ENCODE data around the gene HAAO. TPM values are rescaled to one million over a fixed set of nuclear protein-coding genes. Genes with fewer than 3 reads are reported as not detected.

The HAAO gene
- total and polyA plus RNA-seq, 2 donors (not counting 1 experiment from before 2014, with no cell fraction given): 6.4 to 17.6 TPM

DNA sequence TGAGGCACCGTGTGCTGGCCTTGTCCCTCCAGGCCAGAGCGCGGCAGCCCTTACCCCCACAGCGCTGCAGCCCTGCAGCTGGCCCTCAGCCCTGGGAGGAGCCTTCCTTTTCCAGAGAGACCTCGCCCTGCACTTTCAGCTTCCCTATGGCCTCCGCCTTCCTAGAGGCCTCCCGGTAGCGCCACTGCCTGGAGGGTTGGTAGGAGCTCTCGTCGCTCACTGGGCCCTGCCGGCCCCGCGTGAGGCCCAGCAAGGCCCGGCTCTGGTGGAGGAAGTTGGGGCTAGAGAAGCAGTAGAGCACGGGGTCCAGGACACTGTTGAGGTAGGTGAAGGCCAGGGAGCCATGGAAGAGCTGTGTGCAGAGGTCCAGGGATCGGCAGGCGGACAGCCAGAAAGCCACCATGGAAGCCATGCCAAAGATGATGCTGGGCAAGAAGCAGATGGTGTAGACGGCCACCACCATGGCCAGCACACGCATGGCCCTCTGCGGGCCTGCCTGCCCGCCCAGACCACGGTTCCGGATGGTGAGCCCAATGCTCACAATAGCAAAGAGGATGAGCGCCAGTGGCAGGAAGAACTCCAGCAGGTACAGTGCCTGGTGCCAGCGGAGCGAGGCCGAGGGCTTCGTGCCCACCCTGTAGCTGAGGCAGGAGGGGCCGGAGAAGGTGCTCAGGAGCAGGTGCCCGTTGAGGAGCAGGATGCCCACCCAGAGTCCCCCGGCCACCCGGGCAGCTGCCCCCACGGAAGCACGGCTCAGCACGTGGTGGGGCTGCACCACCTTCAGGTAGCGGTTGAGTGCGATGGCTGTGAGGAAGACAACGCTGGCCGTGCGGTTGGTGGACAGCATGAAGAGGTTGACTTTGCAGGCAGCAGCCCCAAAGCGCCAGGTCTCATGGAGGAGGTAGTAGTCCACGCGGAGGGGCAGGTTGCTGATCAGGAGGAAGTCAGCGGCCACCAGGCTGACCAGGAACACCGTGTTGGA lies 29.3 kb downstream of the HAAO start:
- intact Hi-C loops (cut with micrococcal nuclease): no loop called here
- no peaks in the 10 kb centered on the region for H3K9me3 Mint-ChIP-seq (ENCODE audit: insufficient read depth)

DNA sequence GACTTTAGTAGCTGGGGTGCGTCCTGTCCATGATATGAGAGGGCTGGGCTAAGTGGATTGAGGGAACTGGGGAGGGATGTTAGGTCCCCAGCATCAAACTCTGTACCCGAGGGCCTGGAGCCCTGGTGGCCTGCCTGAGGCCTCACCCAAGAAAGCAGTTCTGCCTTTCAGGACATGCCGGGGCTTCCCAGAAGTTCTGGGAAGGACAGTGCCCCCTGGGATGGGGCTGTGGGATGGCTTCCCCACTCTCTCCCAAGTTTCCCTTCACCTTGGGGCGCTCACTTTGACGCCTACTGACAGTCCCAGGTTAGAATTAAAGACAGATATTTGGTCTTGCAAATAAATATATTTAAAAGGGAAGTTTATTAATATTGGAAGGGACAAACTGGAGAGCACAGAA lies 30.2 kb downstream of the HAAO start:
- no peaks in the 10 kb centered on the region for H3K27me3 ChIP-seq (replicated peaks in 1 of 4; ENCODE audit: control extremely low read depth in 1 of 4, control insufficient read depth in 3 of 4, insufficient read depth in 4 of 4, low read length in 3 of 4)
- no peak overlapping the region for H3K4me2 ChIP-seq (replicated peaks; ENCODE audit: low read depth, low read length, poor library complexity, severe bottlenecking)
- no peaks in the 10 kb centered on the region for H3K9me3 ChIP-seq (ENCODE audit: control extremely low read depth in 1 of 3, control insufficient read depth in 2 of 3, insufficient read depth in 1 of 3, low read length in 2 of 3)
- DNase-seq: no peak
- Mint-ChIP-seq H3K27ac (no peak overlapping the region), H3K27me3 (no peaks in the 10 kb centered on the region), H3K4me1 (no peaks in the 10 kb centered on the region), H3K4me3 (no peak overlapping the region), H3K9me3 (ENCODE audit: insufficient read depth) (no peaks in the 10 kb centered on the region)
- ATAC-seq (ENCODE audit: low read depth): no peak
- H3K36me3 ChIP-seq (replicated peaks in 1 of 2; ENCODE audit: control extremely low read depth in 1 of 2, control insufficient read depth in 1 of 2, extremely low read depth in 1 of 2, insufficient read depth in 2 of 2, low read length in 1 of 2): no peaks in the 10 kb centered on the region
- H2AFZ ChIP-seq (ENCODE audit: insufficient read depth, low read depth, low read length, poor library complexity, severe bottlenecking): no peak overlapping the region
- H3K9ac ChIP-seq (ENCODE audit: low read length): no peak overlapping the region
- no peaks in the 10 kb centered on the region for H3K4me1 ChIP-seq (ENCODE audit: control insufficient read depth in 2 of 2, insufficient read depth in 2 of 2, low read length in 2 of 2)
- intact Hi-C loops (cut with micrococcal nuclease): no loop called here
- POLR2A ChIA-PET: no interaction called here
- CTCF ChIA-PET: no interaction called here
- H3K27ac ChIP-seq (ENCODE audit: low read length in 2 of 2): no peak overlapping the region
- H3K4me3 ChIP-seq (ENCODE audit: control extremely low read depth in 1 of 5, extremely low read depth in 1 of 5, insufficient read depth in 1 of 5, low read depth in 2 of 5, low read length in 4 of 5): no peak overlapping the region
- no peaks in the 10 kb centered on the region for H3K79me2 ChIP-seq (ENCODE audit: control insufficient read depth, insufficient read depth, low read length)
- 100% methylated on average over 1 of the region's 5 CpGs for WGBS (ENCODE audit: insufficient coverage)
- H4K20me1 ChIP-seq (ENCODE audit: control insufficient read depth, insufficient read depth, low read length, poor library complexity, severe bottlenecking): no peaks in the 10 kb centered on the region
- TF ChIP-seq EZH2 (IDR thresholded peaks at IDR 0.05; ENCODE audit: borderline replicate concordance, insufficient read depth, low read depth, low read length, poor library complexity, severe bottlenecking): no peak
- TF ChIP-seq, protein P1, sequence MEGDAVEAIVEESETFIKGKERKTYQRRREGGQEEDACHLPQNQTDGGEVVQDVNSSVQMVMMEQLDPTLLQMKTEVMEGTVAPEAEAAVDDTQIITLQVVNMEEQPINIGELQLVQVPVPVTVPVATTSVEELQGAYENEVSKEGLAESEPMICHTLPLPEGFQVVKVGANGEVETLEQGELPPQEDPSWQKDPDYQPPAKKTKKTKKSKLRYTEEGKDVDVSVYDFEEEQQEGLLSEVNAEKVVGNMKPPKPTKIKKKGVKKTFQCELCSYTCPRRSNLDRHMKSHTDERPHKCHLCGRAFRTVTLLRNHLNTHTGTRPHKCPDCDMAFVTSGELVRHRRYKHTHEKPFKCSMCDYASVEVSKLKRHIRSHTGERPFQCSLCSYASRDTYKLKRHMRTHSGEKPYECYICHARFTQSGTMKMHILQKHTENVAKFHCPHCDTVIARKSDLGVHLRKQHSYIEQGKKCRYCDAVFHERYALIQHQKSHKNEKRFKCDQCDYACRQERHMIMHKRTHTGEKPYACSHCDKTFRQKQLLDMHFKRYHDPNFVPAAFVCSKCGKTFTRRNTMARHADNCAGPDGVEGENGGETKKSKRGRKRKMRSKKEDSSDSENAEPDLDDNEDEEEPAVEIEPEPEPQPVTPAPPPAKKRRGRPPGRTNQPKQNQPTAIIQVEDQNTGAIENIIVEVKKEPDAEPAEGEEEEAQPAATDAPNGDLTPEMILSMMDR (IDR thresholded peaks at IDR 0.05): no peak

More for the DNA sequence above, 29.3 kb downstream of the HAAO start:
- Histone ChIP-seq H3K9ac (ENCODE audit: low read length) (no peak overlapping the region), H2AFZ (ENCODE audit: insufficient read depth, low read depth, low read length, poor library complexity, severe bottlenecking) (no peak overlapping the region), H3K9me3 (ENCODE audit: control extremely low read depth in 1 of 3, control insufficient read depth in 2 of 3, insufficient read depth in 1 of 3, low read length in 2 of 3) (no peaks in the 10 kb centered on the region), H3K4me1 (ENCODE audit: control insufficient read depth in 2 of 2, insufficient read depth in 2 of 2, low read length in 2 of 2) (no peaks in the 10 kb centered on the region), H3K36me3 (replicated peaks in 1 of 2; ENCODE audit: control extremely low read depth in 1 of 2, control insufficient read depth in 1 of 2, extremely low read depth in 1 of 2, insufficient read depth in 2 of 2, low read length in 1 of 2) (no peaks in the 10 kb centered on the region), H3K79me2 (ENCODE audit: control insufficient read depth, insufficient read depth, low read length) (no peaks in the 10 kb centered on the region), H3K4me3 (ENCODE audit: control extremely low read depth in 1 of 5, extremely low read depth in 1 of 5, insufficient read depth in 1 of 5, low read depth in 2 of 5, low read length in 4 of 5) (no peak overlapping the region), H3K27ac (ENCODE audit: low read length in 2 of 2) (no peak overlapping the region), H4K20me1 (ENCODE audit: control insufficient read depth, insufficient read depth, low read length, poor library complexity, severe bottlenecking) (no peaks in the 10 kb centered on the region), H3K4me2 (replicated peaks; ENCODE audit: low read depth, low read length, poor library complexity, severe bottlenecking) (no peak overlapping the region), H3K27me3 (replicated peaks in 1 of 4; ENCODE audit: control extremely low read depth in 1 of 4, control insufficient read depth in 3 of 4, insufficient read depth in 4 of 4, low read length in 3 of 4) (no peaks in the 10 kb centered on the region)
- CTCF ChIA-PET: no interaction called here
- Mint-ChIP-seq H3K27ac (no peak overlapping the region), H3K4me3 (no peak overlapping the region), H3K4me1 (no peaks in the 10 kb centered on the region), H3K27me3 (no peaks in the 10 kb centered on the region)
- POLR2A ChIA-PET: no interaction called here
- no peak for ATAC-seq (ENCODE audit: low read depth)
- no peak for TF ChIP-seq EZH2 (IDR thresholded peaks at IDR 0.05; ENCODE audit: borderline replicate concordance, insufficient read depth, low read depth, low read length, poor library complexity, severe bottlenecking)
- TF ChIP-seq, protein P1 (IDR thresholded peaks at IDR 0.05): no peak
- WGBS (ENCODE audit: insufficient coverage): 95% methylated on average over 45 of the region's 45 CpGs
- no peak for DNase-seq

Measured in B cell (primary cell).